HG03045 (cell line): ENCODE data around the gene CHIT1.
A peak's percentile ranks its signal among the peaks of the same experiment; 100 is the strongest.

Source experiments
- ATAC-seq: cut with Tn5 transposase; IDR thresholded peaks from one replicate; pipeline ENCODE4 v1.9.1; 2021; ENCODE audit warnings: mild to moderate bottlenecking, moderate library complexity; ENCODE audit not compliant: unreplicated experiment

The CHIT1 gene

GRCh38 chr1:203229471-203230135, at the start of gene CHIT1:
Gene CHIT1, minus strand, starts transcription at chr1:203229673. Its CDS starts 37 bp downstream, at chr1:203229636.
- no peak for ATAC-seq

- ATAC-seq, result no peak
Observed at GRCh38 chr1:203278885-203279406, 49.5 kb upstream of the CHIT1 start.

GRCh38 chr1:203278082-203278884, 48.8 kb upstream of the CHIT1 start:
- ATAC-seq, result no peak

- no peak for ATAC-seq
Observed at GRCh38 chr1:203276916-203277545, 47.6 kb upstream of the CHIT1 start.

- ATAC-seq, result no peak
Observed at GRCh38 chr1:203276408-203276807, 46.9 kb upstream of the CHIT1 start.

GRCh38 chr1:203275656-203276272, 46.3 kb upstream of the CHIT1 start:
- no peak for ATAC-seq

- ATAC-seq, result no peak
Observed at GRCh38 chr1:203274603-203275381, 45.3 kb upstream of the CHIT1 start.

GRCh38 chr1:203273869-203274602, 44.6 kb upstream of the CHIT1 start:
- peak; percentile 27 for ATAC-seq

- peak; percentile 59 for ATAC-seq
Observed at GRCh38 chr1:203273206-203273868, 43.9 kb upstream of the CHIT1 start.

- ATAC-seq, result no peak
Observed at GRCh38 chr1:203272633-203273205, 43.2 kb upstream of the CHIT1 start.

GRCh38 chr1:203271962-203272632, 42.6 kb upstream of the CHIT1 start:
- ATAC-seq, result no peak

- ATAC-seq, result no peak
Observed at GRCh38 chr1:203271018-203271743, 41.7 kb upstream of the CHIT1 start.

GRCh38 chr1:203270448-203270847, 41.0 kb upstream of the CHIT1 start:
- no peak for ATAC-seq

- ATAC-seq, result no peak
Observed at GRCh38 chr1:203269654-203270020, 40.2 kb upstream of the CHIT1 start.

- no peak for ATAC-seq
Observed at GRCh38 chr1:203268901-203269653, 39.6 kb upstream of the CHIT1 start.

GRCh38 chr1:203267912-203268311, 38.4 kb upstream of the CHIT1 start:
- no peak for ATAC-seq

- peak; percentile 55 for ATAC-seq
Observed at GRCh38 chr1:203267347-203267846, 37.9 kb upstream of the CHIT1 start.
